Neural cell (in vitro differentiated cells): ENCODE results near the gene SLC13A3.

Source experiments
- CTCF ChIP-seq: fragments of 450-650 bp; IDR thresholded peaks from 2 replicates; pipeline ENCODE4 v1.5.1; 2014; ENCODE audit warnings: antibody characterized with exemption, mild to moderate bottlenecking, moderate library complexity; ENCODE audit not compliant: poor library complexity, severe bottlenecking
- EZH2 ChIP-seq: fragments of 200-600, 300-800 bp; shearing (Covaris generic), sonication (generic); IDR thresholded peaks from 2 replicates; pipeline ENCODE4 v1.6.1; 2014; ENCODE audit warnings: antibody characterized with exemption, low read length, borderline replicate concordance, mild to moderate bottlenecking; ENCODE audit not compliant: insufficient read depth, poor library complexity, severe bottlenecking
- MXI1 ChIP-seq: fragments of 450-650 bp; conservative IDR thresholded peaks from 2 replicates; pipeline ENCODE4 v1.6.1; 2014; ENCODE audit warnings: antibody characterized with exemption, mild to moderate bottlenecking; ENCODE audit not compliant: poor library complexity, severe bottlenecking
- POLR2AphosphoS5 ChIP-seq: IDR thresholded peaks from 2 replicates; pipeline ENCODE4 v1.6.1; 2012
- RAD21 ChIP-seq: fragments of 450-650 bp; conservative IDR thresholded peaks from 2 replicates; pipeline ENCODE4 v1.6.1; 2014; ENCODE audit warnings: antibody characterized with exemption, mild to moderate bottlenecking, moderate library complexity
- REST ChIP-seq: IDR thresholded peaks from 2 replicates; pipeline ENCODE4 v1.6.1; 2012; ENCODE audit warnings: borderline replicate concordance

GRCh38 chr20:46554828-46555227, 96.4 kb downstream of the SLC13A3 start:
- no peak for TF ChIP-seq CTCF
- no peak for TF ChIP-seq POLR2AphosphoS5
- TF ChIP-seq EZH2, result no peak
- TF ChIP-seq MXI1, result no peak
- TF ChIP-seq RAD21, result no peak
- TF ChIP-seq REST, result no peak
